ENCODE results near the gene FCN3.
A peak's percentile ranks its signal among the peaks of the same experiment; 100 is the strongest.

FCN3 gene

GRCh38 chr1:27398405-27399149, 24.0 kb upstream of the FCN3 start:
- H3K36me3 ChIP-seq (ENCODE audit: insufficient read depth, low read length), result no peaks in the 10 kb centered on the region
- no peak overlapping the region for H3K9ac ChIP-seq (ENCODE audit: low read length)
- H3K4me1 ChIP-seq (ENCODE audit: insufficient read depth, low read length), result peaks cover 35% of the 10 kb centered on the region
- no peaks in the 10 kb centered on the region for H3K27me3 ChIP-seq (ENCODE audit: control insufficient read depth in 1 of 2, insufficient read depth in 2 of 2, low read length in 2 of 2)
- H3K4me3 ChIP-seq (ENCODE audit: low read depth in 1 of 2, low read length in 2 of 2), result no peak overlapping the region
- no peak overlapping the region for H3K27ac ChIP-seq (ENCODE audit: low read depth, low read length)
- no peaks in the 10 kb centered on the region for H3K9me3 ChIP-seq (ENCODE audit: low read length)

DNA sequence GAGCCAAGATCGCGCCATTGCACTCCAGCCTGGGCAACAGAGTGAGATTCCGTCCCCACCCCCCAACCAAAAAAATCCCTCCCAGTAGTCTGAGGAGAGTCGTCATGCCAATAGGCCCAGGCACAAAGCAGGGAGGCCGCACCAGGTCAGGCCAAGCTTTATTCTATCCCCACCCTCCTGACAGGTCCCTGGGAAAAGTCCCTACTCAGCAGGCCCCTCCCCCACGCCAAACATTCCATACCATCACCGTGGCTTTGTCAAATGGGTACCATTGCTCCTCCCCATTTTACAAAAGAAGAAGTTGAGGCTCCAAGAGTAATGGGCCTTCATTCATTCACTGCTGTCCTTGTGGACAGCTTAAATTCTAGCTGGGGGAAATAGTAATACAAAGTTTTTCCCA, 23.1 kb upstream of the FCN3 start:
- no peak overlapping the region for H3K4me3 ChIP-seq (ENCODE audit: low read depth in 1 of 2, low read length in 2 of 2)
- no peak overlapping the region for H3K9ac ChIP-seq (ENCODE audit: low read length)
- no peaks in the 10 kb centered on the region for H3K27me3 ChIP-seq (ENCODE audit: control insufficient read depth in 1 of 2, insufficient read depth in 2 of 2, low read length in 2 of 2)
- H3K4me1 ChIP-seq (ENCODE audit: insufficient read depth, low read length), result peaks cover 27% of the 10 kb centered on the region
- H3K36me3 ChIP-seq (ENCODE audit: insufficient read depth, low read length), result no peaks in the 10 kb centered on the region
- no peak overlapping the region for H3K27ac ChIP-seq (ENCODE audit: low read depth, low read length)
- H3K9me3 ChIP-seq (ENCODE audit: low read length), result no peaks in the 10 kb centered on the region

GRCh38 chr1:27397110-27397509, 22.5 kb upstream of the FCN3 start:
- H3K9ac ChIP-seq (ENCODE audit: low read length), result no peak overlapping the region
- H3K4me1 ChIP-seq (ENCODE audit: insufficient read depth, low read length), result peaks cover 21% of the 10 kb centered on the region
- no peaks in the 10 kb centered on the region for H3K27me3 ChIP-seq (ENCODE audit: control insufficient read depth in 1 of 2, insufficient read depth in 2 of 2, low read length in 2 of 2)
- no peak overlapping the region for H3K27ac ChIP-seq (ENCODE audit: low read depth, low read length)
- no peaks in the 10 kb centered on the region for H3K36me3 ChIP-seq (ENCODE audit: insufficient read depth, low read length)
- no peaks in the 10 kb centered on the region for H3K9me3 ChIP-seq (ENCODE audit: low read length)
- H3K4me3 ChIP-seq (ENCODE audit: low read depth in 1 of 2, low read length in 2 of 2), result no peak overlapping the region

GRCh38 chr1:27395441-27396195, 21.0 kb upstream of the FCN3 start:
- Histone ChIP-seq H3K4me1 (ENCODE audit: insufficient read depth, low read length) (peaks cover 24% of the 10 kb centered on the region), H3K36me3 (ENCODE audit: insufficient read depth, low read length) (no peaks in the 10 kb centered on the region), H3K27me3 (ENCODE audit: control insufficient read depth in 1 of 2, insufficient read depth in 2 of 2, low read length in 2 of 2) (no peaks in the 10 kb centered on the region), H3K9ac (ENCODE audit: low read length) (no peak overlapping the region), H3K4me3 (ENCODE audit: low read depth in 1 of 2, low read length in 2 of 2) (no peak overlapping the region), H3K27ac (ENCODE audit: low read depth, low read length) (no peak overlapping the region), H3K9me3 (ENCODE audit: low read length) (no peaks in the 10 kb centered on the region)

DNA sequence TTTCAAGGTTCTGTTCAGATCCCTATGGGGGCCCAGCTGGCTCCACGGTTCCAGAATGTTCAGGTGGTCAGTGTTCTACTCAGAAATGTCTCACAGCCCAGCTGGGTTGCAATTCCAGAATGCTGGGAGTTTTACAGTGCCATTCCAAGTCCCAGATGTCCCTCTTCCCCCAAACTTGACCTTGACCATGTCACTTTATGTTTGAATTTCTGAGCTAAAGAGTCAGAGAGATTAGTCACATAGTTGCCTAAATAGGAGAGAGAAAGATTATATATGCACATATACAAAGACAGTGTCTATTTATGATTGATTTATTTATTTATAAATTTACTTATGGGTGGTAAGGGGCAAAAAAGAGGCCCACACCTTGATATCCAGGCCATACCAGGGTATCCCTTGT, 20.3 kb upstream of the FCN3 start:
- H3K27me3 ChIP-seq (ENCODE audit: control insufficient read depth in 1 of 2, insufficient read depth in 2 of 2, low read length in 2 of 2), result no peaks in the 10 kb centered on the region
- peaks cover 17% of the 10 kb centered on the region for H3K4me1 ChIP-seq (ENCODE audit: insufficient read depth, low read length)
- no peak overlapping the region for H3K27ac ChIP-seq (ENCODE audit: low read depth, low read length)
- no peak overlapping the region for H3K4me3 ChIP-seq (ENCODE audit: low read depth in 1 of 2, low read length in 2 of 2)
- H3K36me3 ChIP-seq (ENCODE audit: insufficient read depth, low read length), result no peaks in the 10 kb centered on the region
- no peaks in the 10 kb centered on the region for H3K9me3 ChIP-seq (ENCODE audit: low read length)
- no peak overlapping the region for H3K9ac ChIP-seq (ENCODE audit: low read length)

DNA sequence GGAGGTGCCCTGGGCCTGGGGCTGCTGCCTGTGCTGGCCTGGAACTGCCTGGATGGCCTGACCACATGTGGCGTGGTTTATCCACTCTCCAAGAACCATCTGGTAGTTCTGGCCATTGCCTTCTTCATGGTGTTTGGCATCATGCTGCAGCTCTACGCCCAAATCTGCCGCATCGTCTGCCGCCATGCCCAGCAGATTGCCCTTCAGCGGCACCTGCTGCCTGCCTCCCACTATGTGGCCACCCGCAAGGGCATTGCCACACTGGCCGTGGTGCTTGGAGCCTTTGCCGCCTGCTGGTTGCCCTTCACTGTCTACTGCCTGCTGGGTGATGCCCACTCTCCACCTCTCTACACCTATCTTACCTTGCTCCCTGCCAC, 19.6 kb upstream of the FCN3 start:
- Histone ChIP-seq H3K9ac (ENCODE audit: low read length) (no peak overlapping the region), H3K36me3 (ENCODE audit: insufficient read depth, low read length) (no peaks in the 10 kb centered on the region), H3K4me1 (ENCODE audit: insufficient read depth, low read length) (peaks cover 14% of the 10 kb centered on the region), H3K27me3 (ENCODE audit: control insufficient read depth in 1 of 2, insufficient read depth in 2 of 2, low read length in 2 of 2) (no peaks in the 10 kb centered on the region), H3K9me3 (ENCODE audit: low read length) (no peaks in the 10 kb centered on the region), H3K4me3 (ENCODE audit: low read depth in 1 of 2, low read length in 2 of 2) (no peak overlapping the region), H3K27ac (ENCODE audit: low read depth, low read length) (no peak overlapping the region)

DNA sequence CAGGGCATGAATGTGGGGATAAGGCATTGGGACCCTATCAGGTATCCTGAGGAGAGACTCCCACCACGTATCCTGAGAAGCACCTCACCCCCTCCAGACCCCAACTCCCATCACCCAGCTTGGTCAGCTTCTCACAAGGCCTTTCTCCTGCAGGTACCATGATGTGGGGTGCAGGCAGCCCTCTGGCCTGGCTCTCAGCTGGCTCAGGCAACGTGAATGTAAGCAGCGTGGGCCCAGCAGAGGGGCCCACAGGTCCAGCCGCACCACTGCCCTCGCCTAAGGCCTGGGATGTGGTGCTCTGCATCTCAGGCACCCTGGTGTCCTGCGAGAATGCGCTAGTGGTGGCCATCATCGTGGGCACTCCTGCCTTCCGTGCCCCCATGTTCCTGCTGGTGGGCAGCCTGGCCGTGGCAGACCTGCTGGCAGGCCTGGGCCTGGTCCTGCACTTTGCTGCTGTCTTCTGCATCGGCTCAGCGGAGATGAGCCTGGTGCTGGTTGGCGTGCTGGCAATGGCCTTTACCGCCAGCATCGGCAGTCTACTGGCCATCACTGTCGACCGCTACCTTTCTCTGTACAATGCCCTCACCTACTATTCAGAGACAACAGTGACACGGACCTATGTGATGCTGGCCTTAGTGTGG, 19.1 kb upstream of the FCN3 start:
- no peaks in the 10 kb centered on the region for H3K27me3 ChIP-seq (ENCODE audit: control insufficient read depth in 1 of 2, insufficient read depth in 2 of 2, low read length in 2 of 2)
- no peaks in the 10 kb centered on the region for H3K36me3 ChIP-seq (ENCODE audit: insufficient read depth, low read length)
- H3K27ac ChIP-seq (ENCODE audit: low read depth, low read length), result no peak overlapping the region
- H3K4me1 ChIP-seq (ENCODE audit: insufficient read depth, low read length), result peaks cover 13% of the 10 kb centered on the region
- H3K9me3 ChIP-seq (ENCODE audit: low read length), result no peaks in the 10 kb centered on the region
- H3K4me3 ChIP-seq (ENCODE audit: low read depth in 1 of 2, low read length in 2 of 2), result no peak overlapping the region
- no peak overlapping the region for H3K9ac ChIP-seq (ENCODE audit: low read length)

- H3K27me3 ChIP-seq (ENCODE audit: control insufficient read depth in 1 of 2, insufficient read depth in 2 of 2, low read length in 2 of 2), result no peaks in the 10 kb centered on the region
- peak overlapping the region; percentile 8 to 35 for H3K4me3 ChIP-seq (ENCODE audit: low read depth in 1 of 2, low read length in 2 of 2)
- no peak overlapping the region for H3K27ac ChIP-seq (ENCODE audit: low read depth, low read length)
- H3K9ac ChIP-seq (ENCODE audit: low read length), result no peak overlapping the region
- peaks cover 13% of the 10 kb centered on the region for H3K4me1 ChIP-seq (ENCODE audit: insufficient read depth, low read length)
- H3K9me3 ChIP-seq (ENCODE audit: low read length), result no peaks in the 10 kb centered on the region
- H3K36me3 ChIP-seq (ENCODE audit: insufficient read depth, low read length), result no peaks in the 10 kb centered on the region
These were observed 18.4 kb upstream of the FCN3 start for GRCh38 chr1:27392778-27393635.

GRCh38 chr1:27392096-27392777, 17.6 kb upstream of the FCN3 start, which contains the start of gene GPR3:
Gene GPR3, plus strand, starts transcription at chr1:27392622. Its CDS starts 1,177 bp downstream, at chr1:27393799.
- H3K9me3 ChIP-seq (ENCODE audit: low read length), result no peaks in the 10 kb centered on the region
- no peaks in the 10 kb centered on the region for H3K27me3 ChIP-seq (ENCODE audit: control insufficient read depth in 1 of 2, insufficient read depth in 2 of 2, low read length in 2 of 2)
- no peak within 1 kb of the TSS for H3K9ac ChIP-seq (ENCODE audit: low read length)
- H3K4me3 ChIP-seq (ENCODE audit: low read depth in 1 of 2, low read length in 2 of 2), result peak within 1 kb of the TSS; percentile 8 to 44
- peaks cover 13% of the 10 kb centered on the region for H3K4me1 ChIP-seq (ENCODE audit: insufficient read depth, low read length)
- H3K27ac ChIP-seq (ENCODE audit: low read depth, low read length), result peak within 1 kb of the TSS; percentile 30
- no peaks in the 10 kb centered on the region for H3K36me3 ChIP-seq (ENCODE audit: insufficient read depth, low read length)

DNA sequence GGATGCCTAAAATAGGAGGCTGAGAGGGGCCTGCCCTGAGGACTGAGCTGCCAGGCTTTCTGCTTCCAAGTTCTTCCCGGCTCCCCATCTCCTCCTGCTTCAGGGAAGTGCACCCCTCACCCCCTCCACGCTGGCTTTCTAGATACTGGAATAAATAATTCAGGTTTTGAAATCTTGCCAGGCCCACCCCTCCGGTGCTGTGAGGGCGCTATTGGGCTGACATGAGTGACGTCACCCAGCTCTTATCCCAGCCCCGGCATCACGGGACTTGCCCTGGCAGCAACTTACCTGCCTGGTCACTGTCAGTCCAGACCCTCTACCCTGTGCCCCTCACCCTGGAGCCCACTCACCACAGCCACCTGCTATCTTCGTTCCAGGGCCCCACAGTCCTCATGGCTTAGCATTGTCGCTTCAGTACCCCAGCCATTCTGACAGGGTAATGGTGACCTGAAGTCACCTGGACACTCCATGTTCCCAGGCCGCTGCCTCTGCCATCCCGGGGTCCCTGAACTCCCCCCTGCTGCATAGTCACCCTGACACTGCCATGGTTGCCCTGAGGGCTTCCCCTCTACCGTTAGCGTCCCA, 17.0 kb upstream of the FCN3 start:
- no peaks in the 10 kb centered on the region for H3K27me3 ChIP-seq (ENCODE audit: control insufficient read depth in 1 of 2, insufficient read depth in 2 of 2, low read length in 2 of 2)
- H3K9me3 ChIP-seq (ENCODE audit: low read length), result no peaks in the 10 kb centered on the region
- H3K36me3 ChIP-seq (ENCODE audit: insufficient read depth, low read length), result no peaks in the 10 kb centered on the region
- H3K4me3 ChIP-seq (ENCODE audit: low read depth in 1 of 2, low read length in 2 of 2), result peak overlapping the region; percentile 8 to 44
- no peak overlapping the region for H3K9ac ChIP-seq (ENCODE audit: low read length)
- peaks cover 13% of the 10 kb centered on the region for H3K4me1 ChIP-seq (ENCODE audit: insufficient read depth, low read length)
- peak overlapping the region; percentile 28 for H3K27ac ChIP-seq (ENCODE audit: low read depth, low read length)

All from muscle layer of colon (tissue), 2 donors.